BE2C (cell line): ENCODE results near the gene SLC28A1.

ENCODE experiments used
- DNase-seq: peaks from one replicate; pipeline ENCODE4 v3.0.0-alpha.2; 2020
- H3K27me3 ChIP-seq: fragments of 250-450 bp; sonication (Bioruptor Pico); 2 replicates; pipeline ENCODE4 v1.5.1; 2020; ENCODE audit warnings: mild to moderate bottlenecking
- H3K36me3 ChIP-seq: fragments of 250-450 bp; sonication (Bioruptor Pico); 2 replicates; pipeline ENCODE4 v1.5.1; 2020; ENCODE audit warnings: mild to moderate bottlenecking
- H3K4me1 ChIP-seq: fragments of 250-450 bp; sonication (Bioruptor Pico); 2 replicates; pipeline ENCODE4 v1.5.1; 2020
- H3K4me3 ChIP-seq: 2 replicates; pipeline ENCODE4 v1.5.1; 2011; ENCODE audit warnings: low read depth, low read length
- H3K9me3 ChIP-seq: fragments of 250-450 bp; sonication (Bioruptor Pico); 2 replicates; pipeline ENCODE4 v1.5.1; 2020
- TF ChIP-seq, protein P1 (sequence below): IDR thresholded peaks from 2 replicates; pipeline ENCODE4 v1.5.1; 2012; ENCODE audit warnings: mild to moderate bottlenecking, low read depth, low read length

SLC28A1 gene

DNA sequence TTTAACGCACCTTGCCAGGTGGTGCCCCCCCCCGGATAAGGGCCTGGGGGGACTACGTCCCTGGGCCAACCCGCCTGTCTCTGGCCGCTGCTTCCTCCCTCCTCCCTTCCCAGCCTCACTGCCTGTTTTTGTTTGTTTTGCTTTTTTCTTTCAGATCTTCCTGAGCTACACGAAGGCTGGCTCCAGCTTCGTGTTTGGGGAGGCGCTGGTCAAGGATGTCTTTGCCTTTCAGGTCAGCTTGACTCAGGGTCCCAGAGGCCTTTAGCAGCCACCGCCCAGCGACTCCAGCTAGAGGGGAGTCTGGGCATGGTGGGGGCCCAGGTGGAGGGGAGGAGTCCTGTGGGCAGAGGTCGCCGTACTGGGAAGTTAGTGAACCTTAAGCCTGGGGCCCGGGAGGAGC lies 24.1 kb downstream of the SLC28A1 start:
- peaks cover 15% of the 10 kb centered on the region for H3K4me1 ChIP-seq
- no peaks in the 10 kb centered on the region for H3K36me3 ChIP-seq
- TF ChIP-seq, protein P1, sequence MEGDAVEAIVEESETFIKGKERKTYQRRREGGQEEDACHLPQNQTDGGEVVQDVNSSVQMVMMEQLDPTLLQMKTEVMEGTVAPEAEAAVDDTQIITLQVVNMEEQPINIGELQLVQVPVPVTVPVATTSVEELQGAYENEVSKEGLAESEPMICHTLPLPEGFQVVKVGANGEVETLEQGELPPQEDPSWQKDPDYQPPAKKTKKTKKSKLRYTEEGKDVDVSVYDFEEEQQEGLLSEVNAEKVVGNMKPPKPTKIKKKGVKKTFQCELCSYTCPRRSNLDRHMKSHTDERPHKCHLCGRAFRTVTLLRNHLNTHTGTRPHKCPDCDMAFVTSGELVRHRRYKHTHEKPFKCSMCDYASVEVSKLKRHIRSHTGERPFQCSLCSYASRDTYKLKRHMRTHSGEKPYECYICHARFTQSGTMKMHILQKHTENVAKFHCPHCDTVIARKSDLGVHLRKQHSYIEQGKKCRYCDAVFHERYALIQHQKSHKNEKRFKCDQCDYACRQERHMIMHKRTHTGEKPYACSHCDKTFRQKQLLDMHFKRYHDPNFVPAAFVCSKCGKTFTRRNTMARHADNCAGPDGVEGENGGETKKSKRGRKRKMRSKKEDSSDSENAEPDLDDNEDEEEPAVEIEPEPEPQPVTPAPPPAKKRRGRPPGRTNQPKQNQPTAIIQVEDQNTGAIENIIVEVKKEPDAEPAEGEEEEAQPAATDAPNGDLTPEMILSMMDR = no peak
- H3K4me3 ChIP-seq = no peak overlapping the region
- H3K27me3 ChIP-seq = no peaks in the 10 kb centered on the region
- no peak for DNase-seq
- H3K9me3 ChIP-seq = no peaks in the 10 kb centered on the region

DNA sequence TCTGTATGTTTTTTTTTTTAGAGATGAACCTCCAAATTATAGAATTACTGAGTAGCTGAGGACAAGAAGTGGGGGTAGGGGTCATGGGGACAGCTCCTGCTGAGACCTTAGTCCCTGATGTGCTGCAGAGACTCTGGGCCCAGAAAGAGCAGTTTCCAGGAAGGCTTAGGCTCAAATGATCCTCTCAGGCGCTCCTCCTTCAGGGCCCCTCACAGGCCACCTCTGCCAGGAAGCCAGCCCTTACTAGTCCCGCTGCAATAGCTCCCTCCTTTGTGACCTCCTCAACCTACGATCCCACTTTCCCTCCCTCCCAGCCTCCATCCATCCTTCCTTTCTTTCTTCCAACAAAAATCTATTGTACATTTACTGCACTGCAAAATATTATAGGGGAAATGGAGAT lies 24.6 kb downstream of the SLC28A1 start:
- no peak for DNase-seq
- Histone ChIP-seq H3K4me3 (no peak overlapping the region), H3K9me3 (no peaks in the 10 kb centered on the region), H3K36me3 (no peaks in the 10 kb centered on the region), H3K4me1 (peaks cover 15% of the 10 kb centered on the region), H3K27me3 (no peaks in the 10 kb centered on the region)
- TF ChIP-seq, protein P1 = no peak

DNA sequence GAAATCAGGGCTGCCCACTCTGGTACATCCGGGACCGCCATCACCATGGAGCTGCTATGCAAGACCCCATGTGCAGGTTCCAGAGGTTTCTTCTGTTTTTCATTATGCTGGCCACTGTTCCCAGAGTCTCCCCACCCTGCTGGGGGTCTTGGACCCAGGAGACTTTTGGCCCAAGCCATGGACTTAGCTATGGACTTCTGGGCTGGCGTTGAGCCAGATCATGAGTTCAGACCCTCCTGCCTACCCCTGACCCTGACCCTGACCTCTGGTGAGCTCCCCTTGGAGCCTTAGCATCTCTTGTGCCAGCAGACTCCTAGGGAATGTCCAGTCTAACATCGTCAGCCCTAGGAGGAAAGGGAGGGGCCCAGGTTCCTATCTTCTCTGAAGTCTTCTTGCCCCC lies 25.3 kb downstream of the SLC28A1 start:
- Histone ChIP-seq H3K4me1 (peaks cover 22% of the 10 kb centered on the region), H3K27me3 (no peaks in the 10 kb centered on the region), H3K4me3 (no peak overlapping the region), H3K9me3 (no peaks in the 10 kb centered on the region), H3K36me3 (no peaks in the 10 kb centered on the region)
- no peak for DNase-seq
- TF ChIP-seq, protein P1 = no peak

DNA sequence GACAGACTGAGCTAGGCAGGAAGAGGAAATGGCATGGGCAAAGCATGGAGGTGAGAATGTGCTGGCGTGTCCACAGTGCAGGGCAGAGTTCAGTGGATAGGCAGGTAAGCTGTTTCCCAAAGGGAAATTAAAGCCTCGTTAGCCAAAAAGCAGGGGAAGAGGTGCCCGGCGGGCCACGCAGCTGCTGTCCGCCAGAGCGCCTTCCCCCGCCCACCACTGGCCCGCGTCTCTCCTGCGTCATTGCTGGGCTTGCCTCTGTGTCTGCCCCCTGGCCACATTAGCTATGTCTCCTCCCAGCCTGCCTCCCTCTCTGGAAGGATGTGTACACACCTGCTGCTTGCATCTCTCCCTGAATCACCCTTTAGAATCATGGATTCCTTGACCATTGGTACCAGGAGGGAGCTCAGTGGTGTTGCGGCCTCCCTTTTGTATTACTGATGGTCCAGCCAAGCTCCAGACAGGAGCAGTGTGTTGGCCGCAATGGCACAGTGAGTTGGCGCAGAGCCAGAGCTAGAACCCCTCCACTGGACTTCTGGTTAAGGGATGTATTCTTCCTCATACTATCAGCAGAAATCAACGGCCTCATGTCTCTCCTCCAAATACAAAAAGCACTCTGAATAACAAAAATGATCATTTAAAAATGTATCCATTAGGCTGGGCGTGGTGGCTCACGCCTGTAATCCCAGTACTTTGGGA lies 26.6 kb downstream of the SLC28A1 start:
- H3K4me1 ChIP-seq = peaks cover 27% of the 10 kb centered on the region
- H3K36me3 ChIP-seq = no peaks in the 10 kb centered on the region
- TF ChIP-seq, protein P1 = no peak
- no peaks in the 10 kb centered on the region for H3K27me3 ChIP-seq
- H3K9me3 ChIP-seq = no peaks in the 10 kb centered on the region
- no peak overlapping the region for H3K4me3 ChIP-seq
- DNase-seq = no peak

DNA sequence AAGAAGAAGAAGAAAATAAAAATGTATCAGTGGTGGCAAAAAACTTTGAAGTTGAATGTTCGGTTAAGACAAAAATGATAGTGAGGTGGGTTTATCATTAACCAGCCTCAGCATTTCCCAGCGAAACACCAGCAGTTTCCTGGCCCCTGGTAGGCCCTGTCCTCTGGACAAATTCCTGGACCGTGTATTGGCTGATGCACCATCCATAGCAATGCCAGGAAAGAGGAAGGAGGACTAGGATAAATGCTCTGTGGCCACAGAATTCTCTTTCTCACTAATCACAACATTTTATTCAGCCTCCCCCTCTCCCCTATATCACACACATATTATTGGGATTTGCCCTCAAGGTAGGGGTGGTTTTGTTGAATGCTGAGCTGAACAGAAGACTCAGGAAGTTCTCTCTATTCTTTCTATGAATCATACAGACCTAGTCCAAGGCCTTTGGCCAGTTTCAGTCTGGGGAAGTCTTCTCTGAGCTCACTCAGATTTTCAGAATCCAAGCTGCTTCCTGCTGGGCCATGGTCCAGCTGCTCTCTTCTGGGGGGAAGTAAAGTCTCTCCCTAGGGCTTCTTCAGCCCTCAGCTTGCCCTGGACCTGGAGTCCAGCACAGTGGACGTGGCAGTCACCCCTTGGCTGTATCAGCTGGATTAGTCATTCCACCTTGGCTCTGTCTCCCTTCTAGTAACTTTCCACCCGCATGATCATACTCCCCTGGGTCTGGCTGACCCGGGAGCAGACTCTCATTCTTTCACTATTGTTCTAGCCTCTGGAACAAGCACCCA lies 27.6 kb downstream of the SLC28A1 start:
- Histone ChIP-seq H3K9me3 (no peaks in the 10 kb centered on the region), H3K4me3 (no peak overlapping the region), H3K27me3 (no peaks in the 10 kb centered on the region), H3K36me3 (no peaks in the 10 kb centered on the region), H3K4me1 (peaks cover 27% of the 10 kb centered on the region)
- TF ChIP-seq, protein P1 = no peak
- DNase-seq = peak; percentile 61

DNA sequence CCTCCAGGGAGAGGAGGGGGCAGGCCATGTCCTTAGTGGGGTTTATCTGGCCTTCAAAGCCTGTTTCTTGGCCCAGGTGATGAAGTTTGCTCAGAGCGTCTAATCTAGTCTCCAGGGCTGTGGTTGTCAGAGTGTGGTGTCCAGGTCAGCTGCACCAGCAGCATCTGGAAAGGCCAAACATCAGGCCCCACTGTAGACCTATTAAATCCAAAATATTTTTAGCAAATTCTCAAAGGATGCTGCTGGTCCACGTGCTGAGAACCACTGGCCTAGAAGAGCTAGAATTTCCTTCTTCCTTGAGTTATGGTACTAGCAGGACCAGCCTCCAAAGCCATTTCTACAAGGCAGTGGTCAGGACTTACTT lies 28.9 kb downstream of the SLC28A1 start:
- Histone ChIP-seq H3K4me1 (peaks cover 27% of the 10 kb centered on the region), H3K36me3 (no peaks in the 10 kb centered on the region), H3K9me3 (no peaks in the 10 kb centered on the region), H3K4me3 (no peak overlapping the region), H3K27me3 (no peaks in the 10 kb centered on the region)
- no peak for DNase-seq
- TF ChIP-seq, protein P1 = no peak
